Fibroblast of skin of right biceps (primary cell): ENCODE measurements around the gene MACROD2.
"Not testable (repeated sequence)": the region's sequence is repeated elsewhere in the genome, so short reads cannot be mapped to it uniquely, and the experiment has no call there.

Experiments used
- DNase-seq: peaks from one replicate; pipeline ENCODE4 v3.0.0-alpha.2; 2013

The MACROD2 gene

DNA sequence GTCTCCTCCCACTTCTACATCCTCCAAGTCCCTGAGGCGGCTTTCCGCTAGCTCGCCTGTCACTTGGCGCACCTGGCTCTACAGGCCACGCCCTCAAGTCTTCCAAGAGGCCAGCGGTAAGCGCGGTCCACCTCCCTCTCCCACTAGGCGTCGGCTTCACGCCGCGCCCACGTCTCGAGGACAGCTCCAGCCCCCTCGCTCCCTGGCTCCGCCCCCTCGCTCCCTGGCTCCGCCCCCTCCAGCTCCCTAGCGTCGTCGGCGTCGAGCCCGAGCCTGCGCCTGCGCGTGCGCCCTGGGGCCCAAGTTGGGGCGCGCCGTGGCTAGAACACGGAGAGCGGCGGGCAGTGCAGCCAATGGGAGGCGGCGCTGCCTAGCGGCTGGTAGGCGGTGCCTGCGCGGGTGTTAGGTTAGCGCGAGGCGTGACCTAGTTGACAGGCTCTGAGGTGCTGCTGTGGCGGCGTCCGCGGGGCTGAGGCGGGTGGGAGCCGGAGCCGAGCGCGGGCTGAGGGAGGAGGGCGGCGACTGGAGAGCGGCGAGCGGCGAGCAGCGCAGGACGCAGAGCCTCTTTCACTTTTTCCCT is at the start of gene MACROD2:
TSS of gene MACROD2 (plus strand) at position 431 of the 580 bp plus-strand sequence.
- peak; percentile 94 for DNase-seq

DNA sequence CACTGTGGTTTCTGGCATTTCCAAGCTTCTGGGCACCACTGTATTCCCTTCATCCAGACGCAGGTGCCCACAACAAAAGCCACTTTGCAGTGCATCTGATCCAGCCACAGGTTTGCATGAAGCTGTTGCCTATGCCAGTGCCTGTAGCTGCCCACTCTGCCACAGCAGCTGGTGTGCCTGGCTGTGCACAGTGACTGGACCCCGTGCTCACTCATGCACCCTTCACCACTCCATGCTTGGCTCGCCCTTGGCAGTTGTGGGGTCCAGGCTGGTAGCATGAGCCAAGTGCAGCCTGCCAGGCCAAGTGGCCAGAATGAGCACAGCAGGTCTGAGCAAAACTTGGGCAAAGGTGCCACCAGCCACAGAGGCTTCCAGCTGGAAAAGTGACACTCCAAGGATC is 47.6 kb upstream of the MACROD2 start:
- DNase-seq: no peak

DNA sequence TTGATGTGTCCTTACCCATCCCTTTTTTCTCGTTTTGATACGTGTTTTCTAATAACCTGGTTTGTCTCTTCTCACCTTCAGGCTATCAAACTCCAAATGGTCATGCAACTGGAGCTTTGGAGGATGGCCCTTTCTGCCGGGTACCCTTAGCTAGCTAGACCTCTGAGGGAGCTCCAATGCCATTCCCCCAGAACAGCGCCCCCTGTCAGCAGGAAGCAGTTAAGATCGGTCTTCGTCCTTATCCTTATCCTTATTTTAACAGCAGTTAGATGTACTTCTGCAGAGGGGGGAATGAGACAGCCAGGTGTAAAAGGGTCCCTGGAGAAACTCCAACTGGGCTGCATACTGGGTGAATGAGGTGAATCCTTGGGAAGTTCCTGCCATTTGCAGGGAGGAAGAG is 42.1 kb upstream of the MACROD2 start:
- DNase-seq: no peak

DNA sequence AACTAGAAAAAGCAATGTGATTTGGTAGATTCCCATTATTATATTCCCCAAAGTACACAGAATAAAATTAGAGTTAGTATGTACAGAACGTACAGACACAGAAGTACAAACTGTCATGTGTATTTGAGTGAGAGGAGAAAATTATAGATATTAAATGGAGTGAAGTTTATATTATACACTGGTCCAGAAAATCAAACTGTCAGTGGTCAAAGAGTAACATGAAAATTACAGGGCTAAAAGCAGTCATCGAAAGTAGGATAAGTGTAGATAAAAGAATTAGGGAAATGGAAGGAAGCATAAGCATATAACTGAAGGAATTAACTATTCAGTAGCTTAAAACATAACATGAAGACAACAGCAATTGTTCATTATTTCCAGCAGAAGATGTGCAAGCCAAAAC is 35.2 kb upstream of the MACROD2 start:
- no peak for DNase-seq

DNA sequence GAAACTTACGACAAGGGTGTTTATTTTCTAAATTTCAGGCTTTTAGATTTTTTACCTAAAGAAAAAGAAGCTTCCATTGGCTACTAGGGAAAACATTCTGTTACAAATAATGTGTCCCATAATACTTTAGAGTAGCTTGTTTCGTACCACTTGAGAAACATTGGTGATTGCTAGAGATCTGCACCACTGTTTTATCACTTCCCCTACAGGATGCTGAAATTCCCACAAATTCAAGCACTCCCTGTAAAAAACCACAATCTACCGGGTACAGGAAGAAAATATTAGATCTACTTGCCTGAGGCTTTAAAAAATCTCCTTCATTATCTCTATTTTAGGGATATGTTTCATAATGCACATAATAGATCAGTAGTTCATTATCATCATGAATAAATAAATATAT is 34.8 kb upstream of the MACROD2 start:
- no peak for DNase-seq

DNA sequence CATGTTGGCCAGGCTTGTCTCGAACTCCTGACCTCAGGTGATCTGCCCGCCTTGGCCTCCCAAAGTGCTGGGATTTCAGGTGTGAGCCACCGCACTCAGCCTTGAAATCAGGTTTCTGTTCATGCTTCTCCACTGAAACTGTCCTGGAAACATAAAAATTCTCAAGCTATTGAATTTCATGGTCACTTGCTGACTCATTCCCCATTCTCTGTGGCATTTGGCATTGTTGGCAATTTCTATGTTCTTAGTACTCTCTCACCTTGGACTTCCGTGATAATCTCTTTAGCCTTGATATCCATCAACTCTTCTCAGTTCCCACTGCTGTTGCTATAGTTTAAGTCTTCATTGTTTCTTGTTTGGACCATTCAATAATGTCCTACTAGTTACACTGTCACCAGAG is 11.1 kb upstream of the MACROD2 start:
- no peak for DNase-seq

DNA sequence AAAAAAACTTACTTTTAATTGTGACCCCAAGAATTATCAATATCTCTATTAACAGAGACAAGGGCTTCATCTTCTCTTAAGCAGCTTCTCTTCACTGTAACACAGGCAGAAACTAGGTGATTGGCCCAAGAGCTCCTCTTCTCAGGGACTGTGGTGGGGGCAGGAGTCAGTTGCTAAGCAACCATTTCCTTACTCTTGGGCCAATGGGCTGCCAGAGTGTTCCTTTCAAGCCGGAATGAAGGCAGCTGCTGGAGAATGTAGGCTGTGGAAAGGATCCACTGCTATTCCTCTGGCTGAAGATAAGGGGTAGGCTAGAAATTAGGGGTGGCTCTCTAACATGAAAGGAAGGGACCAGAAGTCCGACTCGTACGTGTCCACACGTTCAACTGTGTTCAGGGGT is 4.9 kb upstream of the MACROD2 start, which contains the start of gene SEL1L2:
TSS of gene SEL1L2 (minus strand) at position 150 of the 400 bp plus-strand sequence. CDS start at position 70, 80 bp downstream.
- DNase-seq: no peak

DNA sequence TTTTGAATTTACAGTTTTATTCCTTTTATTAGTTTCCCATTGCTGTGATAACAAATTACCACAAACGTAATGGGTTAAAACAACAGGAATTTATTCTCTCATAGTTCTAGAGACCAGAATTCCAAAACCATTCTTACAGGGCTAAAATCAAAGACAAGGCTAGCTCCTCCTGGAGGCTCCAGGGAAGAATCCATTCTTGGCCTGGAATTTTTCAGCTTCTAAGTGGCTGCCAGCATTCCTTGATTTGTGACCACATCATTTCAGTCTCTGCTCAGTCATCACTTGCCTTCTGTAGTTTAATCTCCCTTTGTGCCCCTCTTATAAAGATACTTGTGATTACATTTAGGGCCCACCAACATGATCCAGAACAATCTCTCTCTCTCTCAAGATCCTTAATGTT is 4.0 kb upstream of the MACROD2 start:
- no peak for DNase-seq

DNA sequence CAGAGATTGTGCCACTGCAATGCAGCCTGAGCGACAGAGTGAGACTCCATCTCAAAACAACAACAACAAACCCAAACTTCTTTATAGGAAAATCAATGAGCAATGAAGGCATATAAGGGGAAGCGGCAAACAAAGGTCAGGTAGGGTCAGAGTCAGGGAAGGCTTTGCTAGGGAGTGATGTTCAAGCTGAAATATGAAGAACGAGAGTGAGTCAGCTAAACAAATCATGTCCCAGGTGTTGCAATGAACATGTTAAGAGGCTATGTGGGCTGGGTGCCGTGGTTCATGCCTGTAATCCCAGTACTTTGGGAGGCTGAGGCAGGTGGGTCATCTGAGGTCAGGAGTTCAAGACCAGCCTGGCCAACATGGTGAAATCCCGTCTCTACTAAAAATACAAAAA is 3.4 kb upstream of the MACROD2 start:
- not testable (repeated sequence) for DNase-seq

DNA sequence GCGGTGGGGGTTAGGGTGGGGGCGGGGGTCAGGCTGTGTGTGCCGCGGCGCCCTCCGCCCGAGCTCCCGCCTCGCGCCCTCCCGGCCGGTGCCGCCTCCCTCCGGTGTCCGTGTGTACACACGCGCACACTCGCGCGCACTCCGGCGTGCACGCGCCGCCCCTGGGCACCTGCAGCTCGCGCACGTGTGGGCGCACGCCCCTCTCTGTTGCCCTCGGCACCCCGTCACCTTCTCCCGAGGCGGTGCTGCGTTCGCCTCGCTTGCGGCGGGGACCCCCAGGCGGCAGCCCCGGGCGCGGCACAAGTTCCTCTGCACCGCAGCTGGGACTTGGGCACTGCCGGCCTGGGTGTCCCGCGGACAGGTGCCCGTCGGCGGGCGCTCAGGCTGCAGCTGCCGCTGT is 525 bp downstream of the MACROD2 start:
- DNase-seq: peak; percentile 15

DNA sequence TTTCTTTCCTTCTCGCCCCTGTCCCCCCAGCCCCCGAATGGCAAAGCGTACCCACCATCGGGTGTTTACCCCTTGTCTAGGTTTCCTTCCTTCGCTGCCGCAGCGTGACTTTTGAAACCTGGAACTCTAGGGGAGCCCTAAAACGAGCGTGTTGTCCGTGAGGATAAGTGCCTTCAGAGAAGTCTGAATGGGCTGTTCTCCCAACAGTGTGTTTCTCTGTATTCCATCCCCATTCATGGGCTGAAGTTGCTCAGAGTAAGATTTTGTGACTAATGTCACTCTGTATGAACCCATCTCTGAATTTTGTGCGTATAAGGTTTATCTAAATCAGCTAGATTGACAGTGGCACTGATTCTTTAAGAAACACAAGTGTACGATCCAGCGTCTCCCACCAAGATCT is 949 bp downstream of the MACROD2 start:
- DNase-seq: no peak

DNA sequence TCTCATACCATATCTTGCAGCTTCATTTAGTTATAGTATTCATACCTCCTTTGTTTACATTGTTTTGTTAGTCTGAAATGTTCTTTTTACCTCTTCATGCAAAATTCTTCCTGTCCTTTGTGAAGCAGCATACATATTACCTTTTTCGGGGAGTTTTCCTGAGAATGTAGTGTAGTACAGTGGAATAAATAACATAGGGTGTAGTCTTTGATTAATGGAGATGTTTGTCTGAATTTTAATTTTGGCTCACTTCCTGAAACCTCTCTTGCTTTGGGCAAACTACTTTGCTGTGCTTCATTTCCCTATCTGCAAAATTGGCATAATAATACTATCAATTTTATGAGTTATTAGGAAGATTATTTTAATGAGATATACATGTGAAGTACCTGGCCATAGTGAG is 5.6 kb downstream of the MACROD2 start:
- no peak for DNase-seq

DNA sequence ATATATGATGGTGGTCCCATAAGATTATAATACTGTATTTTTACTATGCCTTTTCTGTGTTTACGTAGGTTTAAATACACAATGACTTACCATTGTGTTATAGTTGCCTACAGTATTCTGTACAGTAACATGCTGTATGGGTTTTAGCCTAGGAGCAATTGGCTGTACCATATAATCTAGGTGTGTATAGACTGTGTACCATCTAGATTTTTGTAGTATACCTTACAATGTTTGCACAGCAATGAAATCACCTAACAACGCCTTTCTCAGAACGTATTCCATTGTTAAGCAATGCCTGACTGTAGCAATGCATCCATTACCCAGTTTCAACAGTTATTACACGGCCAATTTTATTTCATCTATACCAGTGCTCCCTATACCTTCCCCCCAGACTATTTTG is 10.7 kb downstream of the MACROD2 start:
- DNase-seq: no peak

DNA sequence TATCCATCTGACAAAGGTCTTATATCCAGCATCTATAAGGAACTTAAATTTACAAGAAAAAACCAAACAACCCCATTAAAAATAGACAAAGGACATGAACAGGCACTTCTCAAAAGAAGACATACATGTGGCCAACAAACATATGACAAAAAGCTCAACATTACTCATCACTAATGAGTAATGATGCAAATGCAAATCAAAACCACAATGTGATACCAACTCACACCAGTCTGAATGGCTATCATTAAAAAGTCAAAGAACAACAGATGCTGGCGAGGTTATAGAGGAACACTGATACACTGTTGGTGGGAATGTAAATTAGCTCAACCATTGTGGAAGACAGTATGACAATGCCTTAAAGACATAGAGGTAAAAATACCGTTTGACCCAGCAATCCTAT is 13.9 kb downstream of the MACROD2 start:
- no peak for DNase-seq

DNA sequence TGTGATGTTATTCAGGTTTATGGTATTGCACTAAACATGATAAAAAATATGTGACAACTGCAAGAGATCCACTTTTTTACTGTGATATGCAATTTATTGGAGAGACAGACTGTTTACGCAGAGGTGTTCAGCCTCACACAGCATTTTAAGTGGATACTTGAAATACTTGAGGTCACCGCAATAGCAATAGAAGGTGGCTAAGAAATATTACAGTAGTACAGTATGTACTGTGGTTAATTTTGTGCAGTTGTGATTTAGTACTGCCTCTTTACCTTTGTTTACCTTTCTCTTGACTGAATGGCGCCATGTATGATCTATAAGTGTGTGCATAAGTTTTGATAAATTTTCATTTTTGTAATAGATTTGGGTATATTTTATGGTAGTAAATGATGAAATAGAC is 17.4 kb downstream of the MACROD2 start:
- DNase-seq: no peak

DNA sequence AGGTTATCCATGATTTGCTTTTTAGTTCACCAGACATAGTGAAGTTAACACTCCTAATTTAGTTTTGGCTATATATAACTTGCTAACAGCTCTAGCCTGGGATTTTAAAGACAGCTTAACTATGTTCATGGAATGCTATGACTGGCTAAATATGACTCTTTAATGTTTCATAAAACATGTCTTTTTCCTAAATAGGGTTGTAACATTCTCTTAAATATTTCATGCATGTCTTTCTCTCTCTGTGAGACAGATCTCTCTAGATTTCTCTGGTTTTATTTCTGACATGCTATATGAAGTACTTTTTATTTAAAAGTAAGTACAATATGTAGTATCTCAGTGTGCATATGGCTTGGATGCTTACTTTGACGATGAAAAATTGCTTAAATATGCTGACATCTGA is 35.7 kb downstream of the MACROD2 start:
- peak; percentile 2 for DNase-seq

DNA sequence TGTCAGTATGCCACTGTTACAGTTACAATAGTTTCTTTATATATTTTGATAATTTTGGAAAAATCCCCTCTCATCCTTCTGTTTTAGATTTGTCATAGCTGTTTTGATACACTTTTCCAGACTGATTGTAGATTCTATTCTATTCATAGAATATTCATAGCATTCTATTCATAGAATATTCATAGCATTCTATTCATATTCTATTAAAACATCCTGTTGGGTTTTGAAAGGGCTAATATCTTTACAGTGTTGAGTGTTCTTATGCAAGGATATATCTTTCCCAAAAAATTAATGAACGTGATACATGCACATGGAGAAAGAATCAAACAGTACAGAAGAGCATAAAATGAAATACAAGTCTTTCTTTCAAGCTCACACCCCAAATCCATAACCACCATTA is 38.0 kb downstream of the MACROD2 start:
- DNase-seq: no peak

DNA sequence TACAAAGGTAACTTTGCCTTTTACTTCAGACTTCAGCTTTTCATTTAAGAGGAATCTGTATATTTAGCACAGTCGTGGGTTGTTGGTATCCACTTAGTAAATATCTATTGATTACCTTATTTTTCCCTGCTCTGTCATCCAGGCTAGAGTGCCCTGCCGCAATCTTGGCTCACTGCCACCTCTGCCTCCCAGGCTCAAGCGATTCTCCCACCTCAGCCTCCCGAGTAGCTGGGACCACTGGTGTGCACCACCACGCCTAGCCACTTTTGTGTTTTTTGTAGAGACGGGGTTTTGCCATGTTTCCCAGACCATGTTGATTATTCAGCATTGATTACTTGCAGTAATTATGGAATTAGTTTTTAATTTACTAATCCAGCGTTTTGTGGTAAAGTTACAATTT is 41.3 kb downstream of the MACROD2 start:
- DNase-seq: no peak

DNA sequence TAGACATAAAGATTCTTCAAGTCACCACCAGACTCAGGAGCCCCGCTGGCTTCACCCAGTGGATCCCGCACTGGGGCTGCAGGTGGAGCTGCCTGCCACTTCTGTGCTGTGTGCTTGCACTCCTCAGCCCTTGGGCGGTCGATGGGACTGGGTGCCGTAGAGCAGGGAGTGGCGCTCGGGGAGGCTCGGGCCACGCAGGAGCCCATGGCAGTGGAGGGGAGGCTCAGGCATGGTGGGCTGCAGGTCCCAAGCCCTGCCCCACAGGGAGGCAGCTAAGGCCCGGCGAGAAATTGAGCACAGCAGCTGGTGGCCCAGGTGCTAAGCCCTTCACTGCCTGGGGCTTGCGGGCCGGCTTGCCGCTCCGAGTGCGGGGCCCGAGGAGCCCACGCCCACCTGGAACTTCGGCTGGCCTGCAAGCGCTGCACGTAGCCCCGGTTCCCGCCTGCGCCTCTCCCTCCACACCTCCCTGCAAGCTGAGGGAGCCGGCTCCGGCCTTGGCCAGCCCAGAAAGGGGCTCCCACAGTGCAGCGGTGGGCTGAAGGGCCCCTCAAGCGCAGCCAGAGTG is 49.5 kb downstream of the MACROD2 start:
- not testable (repeated sequence) for DNase-seq

DNA sequence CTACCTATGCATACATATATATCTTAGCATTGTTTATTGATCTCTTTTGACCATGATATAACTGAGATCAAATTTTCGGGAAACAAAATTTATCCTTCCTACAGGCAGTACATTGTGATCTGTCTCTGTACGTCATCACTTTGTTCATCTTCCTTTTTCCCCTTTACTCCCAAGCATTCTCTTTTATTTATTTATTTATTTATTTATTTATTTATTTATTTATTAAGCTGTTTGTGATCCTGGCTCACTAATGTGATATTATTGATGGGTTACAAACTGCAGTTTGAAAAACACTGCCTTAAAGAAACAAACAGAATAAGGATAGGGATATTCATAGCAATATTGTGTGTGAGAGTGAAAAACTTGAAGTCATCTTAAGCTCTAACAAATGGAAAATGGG is 51.2 kb downstream of the MACROD2 start:
- no peak for DNase-seq

DNA sequence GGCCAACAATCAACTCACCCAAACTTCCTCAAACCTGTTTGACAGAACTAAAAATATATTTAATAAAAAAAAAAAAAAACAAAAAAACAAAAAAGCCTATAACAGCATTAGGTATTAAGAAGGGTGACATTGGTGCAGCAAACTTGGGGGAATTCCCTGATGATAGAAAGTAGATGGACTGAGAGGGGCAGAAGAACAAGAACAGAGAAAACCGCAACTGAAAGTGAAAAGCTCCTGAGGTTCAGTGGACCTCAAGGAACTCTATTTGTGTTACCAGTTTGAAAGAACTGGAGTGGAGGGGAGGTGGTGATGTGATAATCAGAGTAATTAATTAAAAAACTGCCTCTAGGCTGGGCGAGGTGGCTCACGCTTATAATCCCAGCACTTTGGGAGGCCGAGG is 53.8 kb downstream of the MACROD2 start:
- DNase-seq: no peak

DNA sequence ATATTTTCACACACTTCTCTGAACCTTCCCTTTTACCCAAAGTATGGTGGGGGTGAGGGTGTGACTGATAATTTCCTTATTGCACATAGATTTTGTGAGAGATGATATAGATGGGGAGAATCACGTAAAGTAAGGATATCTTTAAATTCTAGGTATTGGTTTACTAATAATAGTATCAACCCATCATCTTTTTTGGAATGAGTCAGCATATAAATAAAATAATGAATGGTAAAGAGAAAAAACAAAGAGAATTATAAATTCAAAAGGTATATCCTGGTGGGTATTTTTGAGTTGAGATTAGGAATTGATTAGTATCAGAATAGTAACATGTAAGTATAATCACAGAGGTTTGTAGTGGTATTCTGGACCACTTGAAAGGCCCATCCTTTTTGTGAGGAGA is 56.1 kb downstream of the MACROD2 start:
- no peak for DNase-seq

DNA sequence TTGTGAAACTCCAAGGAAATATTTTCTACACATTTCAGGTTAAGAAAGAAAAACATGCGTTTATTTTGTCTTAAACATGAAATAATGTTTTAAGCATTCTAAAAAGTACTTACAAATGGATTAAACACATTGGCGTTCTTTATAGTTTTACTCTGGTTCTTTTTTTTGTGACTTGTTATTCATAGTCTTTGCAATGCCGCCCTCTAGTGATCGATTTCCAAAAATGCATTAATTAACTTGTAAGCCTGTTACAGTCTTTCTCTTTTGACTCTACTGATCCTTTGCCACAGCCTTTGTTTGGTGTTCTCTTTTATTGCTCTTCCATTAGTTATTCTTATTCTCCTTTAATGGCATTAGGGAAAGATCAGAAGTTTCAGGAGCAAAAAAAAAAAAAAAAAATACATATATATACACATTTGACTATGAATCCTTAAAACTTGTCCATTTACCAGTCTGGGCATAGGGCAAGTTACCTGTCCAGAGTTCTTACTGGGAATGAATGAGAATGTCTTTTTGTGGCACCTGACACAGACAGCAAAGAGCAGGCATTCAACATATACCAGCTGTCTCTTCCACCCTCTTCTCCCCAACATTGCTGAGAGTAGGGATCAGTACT is 59.9 kb downstream of the MACROD2 start:
- DNase-seq: peak; percentile 59

DNA sequence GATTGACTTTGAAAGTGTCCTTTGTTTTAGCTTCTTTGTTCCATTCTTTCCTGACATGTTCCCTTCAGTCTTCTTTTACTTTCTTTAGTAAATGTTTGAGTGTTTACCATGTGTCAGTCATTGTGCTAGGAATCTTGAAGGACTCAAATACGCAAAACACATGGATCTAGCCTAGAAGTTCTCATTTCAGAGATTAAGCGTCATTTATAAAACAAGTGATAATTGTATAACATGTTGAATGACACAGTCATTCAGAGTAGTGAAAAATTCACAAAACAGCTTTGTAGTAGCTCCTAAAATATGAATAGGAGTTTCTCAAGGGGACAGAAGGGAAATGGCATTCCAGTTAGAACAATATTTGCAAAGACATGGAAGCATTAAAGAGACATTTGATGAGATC is 66.9 kb downstream of the MACROD2 start:
- DNase-seq: no peak

DNA sequence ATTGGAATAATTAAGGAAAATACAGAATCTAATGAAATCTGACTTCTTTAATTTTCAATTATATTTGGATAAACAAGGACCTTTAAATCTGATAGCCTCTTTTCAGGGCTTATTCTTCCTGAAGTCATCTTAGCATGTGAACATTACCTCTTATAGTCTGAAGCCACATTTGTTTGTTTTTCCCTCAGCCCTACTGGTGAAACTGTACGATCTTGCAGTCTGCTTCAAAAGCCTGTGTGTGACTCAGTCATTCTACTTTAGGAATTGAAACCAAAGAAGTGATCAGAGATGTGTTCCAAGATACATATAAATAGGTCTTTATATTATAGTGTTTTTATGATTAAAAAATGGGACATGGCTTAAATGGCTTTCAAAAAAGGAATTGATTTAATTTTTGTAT is 67.5 kb downstream of the MACROD2 start:
- DNase-seq: peak; percentile 10
